ENCODE results near the gene ZNF611. TPM values are rescaled to one million over a fixed set of nuclear protein-coding genes. Genes with fewer than 3 reads are reported as not detected.
"Not testable (repeated sequence)": the region's sequence is repeated elsewhere in the genome, so short reads cannot be mapped to it uniquely, and the experiment has no call there.

ZNF611 gene
- total RNA-seq, 1 experiment from 2014 or later: 16.6 TPM

DNA sequence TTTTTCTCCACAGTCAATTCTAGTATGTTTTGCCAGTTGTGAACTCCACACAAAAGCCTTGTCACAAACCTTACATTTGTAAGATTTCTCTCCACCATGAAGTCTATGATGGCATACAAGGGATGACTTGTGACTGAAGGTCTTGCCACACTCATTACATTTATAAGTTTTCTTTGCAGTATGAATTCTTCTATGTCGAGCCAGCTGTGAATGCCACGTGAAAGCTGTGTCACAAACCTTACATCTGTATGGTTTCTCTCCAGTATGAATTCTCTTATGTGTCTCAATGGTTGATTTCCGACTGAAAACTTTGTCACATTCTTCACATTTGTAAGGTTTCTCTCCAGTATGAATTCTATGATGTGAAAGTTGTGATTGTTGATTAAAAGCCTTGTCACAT is 29.2 kb downstream of the ZNF611 start:
- H3K36me3 ChIP-seq (ENCODE audit: control insufficient read depth, insufficient read depth, low read length); in situ Hi-C loops (cut with HindIII; ENCODE audit: low pct_unique_long_range_greater_than_20kb, low sequenced_read_pairs); POLR2A ChIA-PET; CTCF ChIA-PET; H3K9me3 ChIP-seq (ENCODE audit: control insufficient read depth, insufficient read depth, low read depth, low read length); H3K4me3 ChIP-seq (ENCODE audit: low read depth in 2 of 2, low read length in 2 of 2); H3K4me1 ChIP-seq (ENCODE audit: control insufficient read depth, insufficient read depth, low read length); H3K27ac ChIP-seq (ENCODE audit: low read length); intact Hi-C loops (cut with micrococcal nuclease; ENCODE audit: unreplicated experiment); H3K27me3 ChIP-seq (ENCODE audit: control insufficient read depth, insufficient read depth, low read length); ATAC-seq; DNase-seq (ENCODE audit: low read depth, low spot score); BruUV-seq (replicated peaks): not testable (repeated sequence)

DNA sequence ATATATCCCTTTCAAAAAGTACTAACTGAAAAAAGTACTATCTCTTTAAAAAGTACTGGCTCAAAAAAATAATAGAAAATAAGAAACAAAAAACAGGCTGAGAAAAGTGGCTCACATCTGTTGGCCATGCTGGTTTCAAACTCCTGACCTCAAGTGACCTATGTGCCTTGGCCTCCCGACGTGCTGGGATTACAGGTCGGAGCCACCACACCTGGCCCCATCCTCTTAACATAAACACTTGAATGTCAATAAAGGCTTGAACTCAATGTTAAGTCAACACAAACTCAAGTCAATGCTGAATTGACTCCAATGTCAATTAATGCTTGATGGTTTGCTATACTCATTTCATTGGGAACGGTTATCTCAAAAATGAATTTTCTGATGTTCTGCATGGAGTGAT is 30.9 kb downstream of the ZNF611 start:
- H3K4me3 ChIP-seq (ENCODE audit: low read depth in 2 of 2, low read length in 2 of 2): no peak overlapping the region
- no peaks in the 10 kb centered on the region for H3K27me3 ChIP-seq (ENCODE audit: control insufficient read depth, insufficient read depth, low read length)
- BruUV-seq (replicated peaks): TSS peak; percentile 45
- no peak for DNase-seq (ENCODE audit: low read depth, low spot score)
- no peak overlapping the region for H3K27ac ChIP-seq (ENCODE audit: low read length)
- no peak for TF ChIP-seq POLR2AphosphoS5 (IDR thresholded peaks at IDR 0.05; ENCODE audit: low read depth, low read length)
- TF ChIP-seq, protein P1, sequence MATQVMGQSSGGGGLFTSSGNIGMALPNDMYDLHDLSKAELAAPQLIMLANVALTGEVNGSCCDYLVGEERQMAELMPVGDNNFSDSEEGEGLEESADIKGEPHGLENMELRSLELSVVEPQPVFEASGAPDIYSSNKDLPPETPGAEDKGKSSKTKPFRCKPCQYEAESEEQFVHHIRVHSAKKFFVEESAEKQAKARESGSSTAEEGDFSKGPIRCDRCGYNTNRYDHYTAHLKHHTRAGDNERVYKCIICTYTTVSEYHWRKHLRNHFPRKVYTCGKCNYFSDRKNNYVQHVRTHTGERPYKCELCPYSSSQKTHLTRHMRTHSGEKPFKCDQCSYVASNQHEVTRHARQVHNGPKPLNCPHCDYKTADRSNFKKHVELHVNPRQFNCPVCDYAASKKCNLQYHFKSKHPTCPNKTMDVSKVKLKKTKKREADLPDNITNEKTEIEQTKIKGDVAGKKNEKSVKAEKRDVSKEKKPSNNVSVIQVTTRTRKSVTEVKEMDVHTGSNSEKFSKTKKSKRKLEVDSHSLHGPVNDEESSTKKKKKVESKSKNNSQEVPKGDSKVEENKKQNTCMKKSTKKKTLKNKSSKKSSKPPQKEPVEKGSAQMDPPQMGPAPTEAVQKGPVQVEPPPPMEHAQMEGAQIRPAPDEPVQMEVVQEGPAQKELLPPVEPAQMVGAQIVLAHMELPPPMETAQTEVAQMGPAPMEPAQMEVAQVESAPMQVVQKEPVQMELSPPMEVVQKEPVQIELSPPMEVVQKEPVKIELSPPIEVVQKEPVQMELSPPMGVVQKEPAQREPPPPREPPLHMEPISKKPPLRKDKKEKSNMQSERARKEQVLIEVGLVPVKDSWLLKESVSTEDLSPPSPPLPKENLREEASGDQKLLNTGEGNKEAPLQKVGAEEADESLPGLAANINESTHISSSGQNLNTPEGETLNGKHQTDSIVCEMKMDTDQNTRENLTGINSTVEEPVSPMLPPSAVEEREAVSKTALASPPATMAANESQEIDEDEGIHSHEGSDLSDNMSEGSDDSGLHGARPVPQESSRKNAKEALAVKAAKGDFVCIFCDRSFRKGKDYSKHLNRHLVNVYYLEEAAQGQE (IDR thresholded peaks at IDR 0.05; ENCODE audit: insufficient read depth in 1 of 2, low read depth in 2 of 2, low read length in 1 of 2): no peak
- no peak for TF ChIP-seq SIN3A (IDR thresholded peaks at IDR 0.05; ENCODE audit: borderline replicate concordance, insufficient read depth, low read depth, low read length)
- H3K9me3 ChIP-seq (ENCODE audit: control insufficient read depth, insufficient read depth, low read depth, low read length): peaks cover 7% of the 10 kb centered on the region; the same call in 1 of the 2 replicates
- CTCF ChIA-PET: no interaction called here
- H3K36me3 ChIP-seq (ENCODE audit: control insufficient read depth, insufficient read depth, low read length): no peaks in the 10 kb centered on the region
- ATAC-seq: no peak
- POLR2A ChIA-PET: no interaction called here
- in situ Hi-C loops (cut with HindIII; ENCODE audit: low pct_unique_long_range_greater_than_20kb, low sequenced_read_pairs) (no loop called here), intact Hi-C loops (cut with micrococcal nuclease; ENCODE audit: unreplicated experiment) (no loop called here)
- H3K4me1 ChIP-seq (ENCODE audit: control insufficient read depth, insufficient read depth, low read length): no peaks in the 10 kb centered on the region

DNA sequence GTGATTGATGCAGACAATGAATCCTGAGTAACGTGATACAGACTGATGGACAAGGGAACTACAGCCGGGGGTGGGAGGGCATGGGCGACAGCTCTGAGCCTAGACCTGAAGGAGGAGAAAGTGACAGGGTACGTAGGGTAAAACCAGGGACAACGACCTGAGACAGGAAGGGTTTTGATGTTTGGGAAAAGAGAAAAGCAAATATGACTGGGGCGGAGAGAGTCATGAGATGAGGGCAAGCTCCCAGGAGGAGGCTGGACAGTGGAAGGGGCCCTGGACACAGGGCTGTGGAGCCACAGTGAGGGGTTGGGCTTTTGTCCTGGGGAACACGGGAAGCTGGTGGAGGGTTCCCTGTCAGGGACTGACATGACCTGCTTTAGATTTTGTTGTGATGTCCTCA is 34.2 kb downstream of the ZNF611 start:
- no peak for TF ChIP-seq SIN3A (IDR thresholded peaks at IDR 0.05; ENCODE audit: borderline replicate concordance, insufficient read depth, low read depth, low read length)
- TF ChIP-seq, protein P1 (IDR thresholded peaks at IDR 0.05; ENCODE audit: insufficient read depth in 1 of 2, low read depth in 2 of 2, low read length in 1 of 2): no peak
- CTCF ChIA-PET: no interaction called here
- in situ Hi-C loops (cut with HindIII; ENCODE audit: low pct_unique_long_range_greater_than_20kb, low sequenced_read_pairs) (no loop called here), intact Hi-C loops (cut with micrococcal nuclease; ENCODE audit: unreplicated experiment) (no loop called here)
- H3K9me3 ChIP-seq (ENCODE audit: control insufficient read depth, insufficient read depth, low read depth, low read length): peaks cover 2% of the 10 kb centered on the region; the same call in 1 of the 2 replicates
- POLR2A ChIA-PET: no interaction called here
- H3K27ac ChIP-seq (ENCODE audit: low read length): no peak overlapping the region
- no TSS peak for BruUV-seq (replicated peaks)
- H3K4me3 ChIP-seq (ENCODE audit: low read depth in 2 of 2, low read length in 2 of 2): no peak overlapping the region
- no peaks in the 10 kb centered on the region for H3K36me3 ChIP-seq (ENCODE audit: control insufficient read depth, insufficient read depth, low read length)
- no peaks in the 10 kb centered on the region for H3K27me3 ChIP-seq (ENCODE audit: control insufficient read depth, insufficient read depth, low read length)
- H3K4me1 ChIP-seq (ENCODE audit: control insufficient read depth, insufficient read depth, low read length): no peaks in the 10 kb centered on the region
- ATAC-seq: no peak
- no peak for DNase-seq (ENCODE audit: low read depth, low spot score)
